ENCODE results near the gene FCMR. TPM values are rescaled to one million over a fixed set of nuclear protein-coding genes. Genes with fewer than 3 reads are reported as not detected.
"Not testable (repeated sequence)": the region's sequence is repeated elsewhere in the genome, so short reads cannot be mapped to it uniquely, and the experiment has no call there.

Gene FCMR
- total RNA-seq, 1 donor from 2014 or later = not detected

DNA sequence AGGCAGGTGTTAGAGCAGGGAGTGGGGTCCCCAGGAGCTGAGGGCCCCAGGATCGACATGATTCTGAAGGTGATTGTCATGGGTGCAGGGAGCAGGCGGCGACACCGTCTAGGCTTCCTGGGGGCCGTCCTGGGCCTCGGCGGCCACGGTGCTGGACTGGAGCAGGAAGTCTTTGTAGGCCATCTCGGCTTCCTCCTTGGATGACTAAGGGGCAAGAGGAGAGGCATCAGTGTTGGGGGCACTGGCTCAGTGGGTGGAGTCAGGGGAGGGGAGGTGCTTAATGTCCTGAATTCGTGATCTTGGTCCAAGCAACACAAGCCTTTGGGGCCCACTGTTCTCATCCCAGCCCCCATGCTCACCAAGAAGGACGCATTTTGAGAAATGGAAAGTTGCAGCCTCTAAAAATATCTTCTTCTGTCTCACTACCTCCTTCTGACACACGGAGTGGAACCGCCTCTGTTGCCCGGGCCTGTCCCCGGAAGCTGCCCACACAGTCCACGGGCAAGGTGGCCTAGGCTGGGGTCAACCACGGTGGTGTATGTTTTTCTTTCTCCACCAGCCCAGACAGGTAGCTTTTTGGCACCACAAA is 8.6 kb upstream of the FCMR start:
- H3K27ac Mint-ChIP-seq (ENCODE audit: unreplicated experiment) = no peak overlapping the region
- TF ChIP-seq, protein P1, sequence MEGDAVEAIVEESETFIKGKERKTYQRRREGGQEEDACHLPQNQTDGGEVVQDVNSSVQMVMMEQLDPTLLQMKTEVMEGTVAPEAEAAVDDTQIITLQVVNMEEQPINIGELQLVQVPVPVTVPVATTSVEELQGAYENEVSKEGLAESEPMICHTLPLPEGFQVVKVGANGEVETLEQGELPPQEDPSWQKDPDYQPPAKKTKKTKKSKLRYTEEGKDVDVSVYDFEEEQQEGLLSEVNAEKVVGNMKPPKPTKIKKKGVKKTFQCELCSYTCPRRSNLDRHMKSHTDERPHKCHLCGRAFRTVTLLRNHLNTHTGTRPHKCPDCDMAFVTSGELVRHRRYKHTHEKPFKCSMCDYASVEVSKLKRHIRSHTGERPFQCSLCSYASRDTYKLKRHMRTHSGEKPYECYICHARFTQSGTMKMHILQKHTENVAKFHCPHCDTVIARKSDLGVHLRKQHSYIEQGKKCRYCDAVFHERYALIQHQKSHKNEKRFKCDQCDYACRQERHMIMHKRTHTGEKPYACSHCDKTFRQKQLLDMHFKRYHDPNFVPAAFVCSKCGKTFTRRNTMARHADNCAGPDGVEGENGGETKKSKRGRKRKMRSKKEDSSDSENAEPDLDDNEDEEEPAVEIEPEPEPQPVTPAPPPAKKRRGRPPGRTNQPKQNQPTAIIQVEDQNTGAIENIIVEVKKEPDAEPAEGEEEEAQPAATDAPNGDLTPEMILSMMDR (IDR thresholded peaks at IDR 0.05) = no peak

DNA sequence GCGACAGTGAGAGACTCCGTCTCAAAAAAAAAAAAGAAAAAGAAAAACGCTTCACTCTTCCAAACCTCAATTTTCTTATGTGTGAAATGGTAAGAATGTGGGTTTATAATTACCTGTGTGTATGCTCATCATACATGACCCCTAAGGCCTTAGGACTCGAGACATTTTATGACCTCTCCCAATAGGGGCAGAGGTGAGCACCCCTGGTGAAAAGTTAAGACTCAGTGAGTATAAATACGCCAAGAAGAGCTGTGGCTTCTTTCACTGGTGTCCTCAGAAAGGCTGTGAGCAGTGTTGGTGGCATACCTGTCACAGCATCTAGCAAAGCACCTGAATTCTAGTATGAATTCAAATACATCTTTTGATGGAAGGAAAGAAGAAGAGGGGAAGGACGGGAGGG is 7.8 kb upstream of the FCMR start:
- no peak for DNase-seq (ENCODE audit: low spot score)
- H3K4me1 Mint-ChIP-seq (ENCODE audit: low read depth) = no peaks in the 10 kb centered on the region
- H3K9me3 Mint-ChIP-seq (ENCODE audit: low read depth) = no peaks in the 10 kb centered on the region
- H3K27ac Mint-ChIP-seq (ENCODE audit: unreplicated experiment) = no peak overlapping the region
- no peaks in the 10 kb centered on the region for H3K36me3 Mint-ChIP-seq (ENCODE audit: low read depth)
- TF ChIP-seq, protein P1 (IDR thresholded peaks at IDR 0.05) = no peak
- no peaks in the 10 kb centered on the region for H3K27me3 Mint-ChIP-seq (ENCODE audit: low read depth)
- H3K4me3 Mint-ChIP-seq (ENCODE audit: unreplicated experiment) = no peak overlapping the region

More for the DNA sequence above, 8.6 kb upstream of the FCMR start:
- Mint-ChIP-seq H3K27me3 (ENCODE audit: low read depth) (no peaks in the 10 kb centered on the region), H3K9me3 (ENCODE audit: low read depth) (no peaks in the 10 kb centered on the region), H3K36me3 (ENCODE audit: low read depth) (no peaks in the 10 kb centered on the region), H3K4me1 (ENCODE audit: low read depth) (no peaks in the 10 kb centered on the region), H3K4me3 (ENCODE audit: unreplicated experiment) (no peak overlapping the region)
- DNase-seq (ENCODE audit: low spot score) = no peak

DNA sequence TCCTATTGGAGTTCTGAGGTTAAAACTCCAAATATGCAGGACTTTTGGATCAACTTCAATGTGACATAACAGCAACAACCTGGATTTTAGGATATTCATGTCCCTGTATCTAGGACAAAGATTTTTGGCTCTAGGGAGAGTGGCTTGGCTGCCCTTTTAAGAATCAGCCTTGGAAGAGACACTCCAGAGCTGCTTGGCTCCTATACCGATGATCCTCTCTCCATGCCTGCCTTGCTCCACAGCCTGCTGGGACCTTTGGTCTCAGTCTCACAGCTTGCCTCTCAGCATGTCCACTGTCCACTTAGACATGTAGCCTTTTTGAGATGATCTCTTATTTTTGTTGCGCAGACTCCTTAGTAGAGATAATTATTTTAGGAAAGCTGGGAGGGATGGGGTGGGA is 4.5 kb upstream of the FCMR start:
- Mint-ChIP-seq H3K4me3 (ENCODE audit: unreplicated experiment) (no peak overlapping the region), H3K36me3 (ENCODE audit: low read depth) (no peaks in the 10 kb centered on the region), H3K27me3 (ENCODE audit: low read depth) (no peaks in the 10 kb centered on the region), H3K9me3 (ENCODE audit: low read depth) (no peaks in the 10 kb centered on the region), H3K4me1 (ENCODE audit: low read depth) (no peaks in the 10 kb centered on the region), H3K27ac (ENCODE audit: unreplicated experiment) (no peak overlapping the region)
- no peak for DNase-seq (ENCODE audit: low spot score)
- TF ChIP-seq, protein P1 (IDR thresholded peaks at IDR 0.05) = no peak

DNA sequence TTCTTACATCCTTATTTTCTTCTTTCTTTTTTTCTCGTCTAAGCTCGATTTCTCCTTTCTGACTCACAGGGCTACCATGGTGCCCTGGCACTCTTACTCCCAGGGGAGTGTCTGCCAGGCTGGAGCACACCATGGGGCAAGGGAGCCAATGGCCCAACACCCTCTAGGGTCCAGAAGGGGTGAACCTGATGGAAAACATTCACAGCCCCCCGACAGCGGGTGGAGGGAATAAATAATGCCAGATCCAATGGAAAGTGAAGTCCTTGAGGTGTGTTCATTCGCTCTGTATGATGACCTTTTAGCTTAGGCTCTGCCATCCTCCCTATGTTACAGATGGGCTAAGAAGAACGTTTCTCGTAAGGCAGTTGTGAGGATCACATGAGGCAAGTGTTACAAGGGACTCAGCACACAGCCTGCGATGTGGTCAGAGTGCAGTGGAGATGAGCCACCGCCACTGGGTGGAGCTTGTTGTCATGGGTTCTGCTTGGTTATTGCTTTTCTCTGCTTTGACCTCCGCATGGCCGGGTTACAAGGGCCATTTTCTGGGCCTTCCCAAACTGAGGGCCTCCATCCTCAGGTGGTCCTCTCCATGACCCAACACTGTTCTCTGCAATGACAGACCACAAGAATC is 3.5 kb upstream of the FCMR start:
- H3K36me3 Mint-ChIP-seq (ENCODE audit: low read depth) = no peaks in the 10 kb centered on the region
- DNase-seq (ENCODE audit: low spot score) = no peak
- H3K4me1 Mint-ChIP-seq (ENCODE audit: low read depth) = no peaks in the 10 kb centered on the region
- no peaks in the 10 kb centered on the region for H3K27me3 Mint-ChIP-seq (ENCODE audit: low read depth)
- H3K9me3 Mint-ChIP-seq (ENCODE audit: low read depth) = no peaks in the 10 kb centered on the region
- H3K27ac Mint-ChIP-seq (ENCODE audit: unreplicated experiment) = no peak overlapping the region
- TF ChIP-seq, protein P1 (IDR thresholded peaks at IDR 0.05) = no peak
- H3K4me3 Mint-ChIP-seq (ENCODE audit: unreplicated experiment) = no peak overlapping the region

DNA sequence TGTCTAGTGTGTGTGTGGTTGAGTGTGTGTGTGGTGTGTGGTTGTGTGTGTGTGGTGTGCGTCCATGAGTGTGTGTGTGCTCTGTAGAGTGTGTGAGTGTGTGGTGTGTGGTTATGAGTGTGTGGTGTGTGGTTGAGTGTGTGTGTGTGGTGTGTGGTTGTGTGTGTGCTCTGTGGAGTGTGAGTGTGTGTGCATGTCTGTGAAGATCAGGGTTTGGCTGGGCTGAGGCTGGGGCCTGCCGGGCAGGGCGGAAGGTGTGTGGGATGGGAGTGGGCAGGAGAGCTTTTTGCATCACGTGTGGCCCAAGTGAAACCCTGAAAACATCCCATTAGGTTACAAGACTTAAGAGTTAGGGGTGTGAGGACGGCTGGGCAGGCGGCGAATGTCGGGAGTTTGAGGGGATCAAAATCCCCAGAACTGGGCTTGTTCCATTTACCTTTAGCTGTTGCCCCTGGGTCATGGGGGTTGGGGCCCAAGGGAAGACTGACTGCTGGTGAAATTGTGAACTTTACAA is 2.9 kb upstream of the FCMR start:
- Mint-ChIP-seq H3K27ac (ENCODE audit: unreplicated experiment) (no peak overlapping the region), H3K9me3 (ENCODE audit: low read depth) (no peaks in the 10 kb centered on the region), H3K36me3 (ENCODE audit: low read depth) (no peaks in the 10 kb centered on the region), H3K27me3 (ENCODE audit: low read depth) (no peaks in the 10 kb centered on the region), H3K4me3 (ENCODE audit: unreplicated experiment) (no peak overlapping the region), H3K4me1 (ENCODE audit: low read depth) (no peaks in the 10 kb centered on the region)
- TF ChIP-seq, protein P1 (IDR thresholded peaks at IDR 0.05) = no peak
- no peak for DNase-seq (ENCODE audit: low spot score)

DNA sequence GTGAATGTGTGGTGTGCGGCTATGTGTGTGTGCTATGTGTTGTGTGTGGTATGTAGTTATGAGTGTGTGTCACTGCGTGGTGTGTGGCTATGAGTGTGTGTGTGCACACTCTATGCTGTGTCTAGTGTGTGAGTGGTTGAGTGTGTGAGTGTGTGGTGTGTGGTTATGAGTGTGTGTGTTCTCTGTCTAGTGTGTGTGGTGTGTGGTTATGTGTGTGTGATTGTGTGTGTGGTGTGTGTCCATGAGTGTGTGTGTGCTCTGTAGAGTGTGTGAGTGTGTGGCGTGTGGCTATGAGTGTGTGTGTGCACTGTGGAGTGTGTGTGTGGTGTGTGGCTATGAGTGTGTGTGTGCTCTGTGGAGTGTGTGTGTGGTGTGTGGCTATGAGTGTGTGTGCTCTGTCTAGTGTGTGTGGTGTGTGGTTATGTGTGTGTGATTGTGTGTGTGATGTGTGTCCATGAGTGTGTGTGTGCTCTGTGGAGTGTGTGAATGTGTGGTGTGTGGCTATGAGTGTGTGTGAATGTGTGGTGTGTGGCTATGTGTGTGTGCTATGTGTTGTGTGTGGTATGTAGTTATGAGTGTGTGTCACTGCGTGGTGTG is 2.3 kb upstream of the FCMR start:
- H3K4me3 Mint-ChIP-seq (ENCODE audit: unreplicated experiment); H3K9me3 Mint-ChIP-seq (ENCODE audit: low read depth); H3K27me3 Mint-ChIP-seq (ENCODE audit: low read depth); H3K27ac Mint-ChIP-seq (ENCODE audit: unreplicated experiment); H3K36me3 Mint-ChIP-seq (ENCODE audit: low read depth); DNase-seq (ENCODE audit: low spot score); H3K4me1 Mint-ChIP-seq (ENCODE audit: low read depth): not testable (repeated sequence)
